Endothelial cell of umbilical vein (primary cell): ENCODE results near the gene OR14A16. TPM values are rescaled to one million over a fixed set of nuclear protein-coding genes. Genes with fewer than 3 reads are reported as not detected.

Experiments used
- BruUV-seq: library from RNA; stranded (reverse); fragments of 400-500 nt; replicated peaks from 2 replicates; lab custom pipeline; 2021; lab: Mats Ljungman, UMichigan
- CTCF ChIA-PET: fragments of 300-600, 350-600 bp; sonication (Branson Sonifier 250); formaldehyde crosslinking; loops from one replicate; lab custom pipeline; 2021; ENCODE audit warnings: antibody characterized with exemption, inconsistent platforms; lab: Charles Lee
- POLR2A ChIA-PET: fragments of 300-600, 350-600 bp; sonication (Branson Sonifier 250); formaldehyde crosslinking; loops from one replicate; lab custom pipeline; 2021; ENCODE audit warnings: antibody characterized with exemption, inconsistent platforms; lab: Charles Lee
- DNase-seq: peaks from one replicate; pipeline ENCODE4 v3.0.0-alpha.2; 2011; ENCODE audit warnings: low read depth, low spot score
- FAIRE-seq: peaks from 2 replicates; lab custom pipeline; 2011; peaks lifted over from hg19 to GRCh38; lab: Jason Lieb, UNC
- H2AFZ ChIP-seq: 2 replicates; pipeline ENCODE4 v1.6.0; 2012; ENCODE audit warnings: low read depth, low read length, control low read depth, inconsistent platforms
- H3K27ac ChIP-seq: 2 replicates; pipeline ENCODE4 v1.5.1; 2011; ENCODE audit warnings: low read depth, mild to moderate bottlenecking, control low read depth, low read length, moderate library complexity; ENCODE audit not compliant: insufficient read depth
- H3K27me3 ChIP-seq, 2 experiments: 2 replicates each; pipeline versions ENCODE4 v1.6.0 to v1.6.1; 2011; ENCODE audit warnings: low read length in 2 of 2, mixed read lengths in 1 of 2; ENCODE audit not compliant: control insufficient read depth in 2 of 2, insufficient read depth in 2 of 2
- H3K36me3 ChIP-seq, 2 experiments: 2 replicates in 1 of 2; 3 replicates in 1 of 2; pipeline ENCODE4 v1.5.1; 2011; ENCODE audit warnings: low read length in 2 of 2, mild to moderate bottlenecking in 1 of 2, moderate library complexity in 1 of 2; ENCODE audit not compliant: control insufficient read depth in 2 of 2, insufficient read depth in 2 of 2; ENCODE audit errors: extremely low read depth in 1 of 2
- H3K4me1 ChIP-seq: 3 replicates; pipeline ENCODE4 v1.5.1; 2011; ENCODE audit warnings: mild to moderate bottlenecking, low read length; ENCODE audit not compliant: control insufficient read depth, insufficient read depth; ENCODE audit errors: extremely low read depth
- H3K4me2 ChIP-seq: 2 replicates; pipeline ENCODE4 v1.6.1; 2011; ENCODE audit warnings: low read length, control low read depth, mixed read lengths; ENCODE audit not compliant: insufficient read depth
- H3K4me3 ChIP-seq, 3 experiments: fragments of 200-600 bp in 1 of 3; sonication (generic), shearing (Covaris generic) in 1 of 3; replicated peaks in 1 of 3; 2 replicates each; pipeline ENCODE4 v1.5.1; 2011 to 2016; ENCODE audit warnings: control low read depth in 3 of 3, low read length in 3 of 3, mild to moderate bottlenecking in 2 of 3, inconsistent platforms in 1 of 3, low read depth in 1 of 3, moderate library complexity in 1 of 3; ENCODE audit not compliant: insufficient read depth in 1 of 3
- H3K79me2 ChIP-seq: 2 replicates; pipeline ENCODE4 v1.6.0; 2012; ENCODE audit warnings: low read length, inconsistent platforms; ENCODE audit not compliant: control insufficient read depth, insufficient read depth
- H3K9ac ChIP-seq: replicated peaks from 2 replicates; pipeline ENCODE3; 2011; ENCODE audit warnings: low read length, control low read depth; ENCODE audit not compliant: insufficient read depth; ENCODE audit errors: extremely low read depth
- H3K9me1 ChIP-seq: replicated peaks from 3 replicates; pipeline ENCODE4 v1.6.0; 2011; ENCODE audit warnings: mild to moderate bottlenecking, low read length; ENCODE audit not compliant: control insufficient read depth, insufficient read depth; ENCODE audit errors: extremely low read depth
- H3K9me3 ChIP-seq: replicated peaks from 2 replicates; pipeline ENCODE4 v1.5.1; 2012; ENCODE audit warnings: low read length, inconsistent platforms; ENCODE audit not compliant: control insufficient read depth, insufficient read depth
- H4K20me1 ChIP-seq: replicated peaks from 2 replicates; pipeline ENCODE3; 2011; ENCODE audit warnings: mild to moderate bottlenecking, low read length; ENCODE audit not compliant: control insufficient read depth, insufficient read depth; ENCODE audit errors: extremely low read depth
- EZH2 ChIP-seq: IDR thresholded peaks from 2 replicates; pipeline ENCODE4 v1.6.1; 2012; ENCODE audit warnings: borderline replicate concordance, low read depth, mild to moderate bottlenecking, moderate library complexity, low read length, inconsistent platforms; ENCODE audit not compliant: severe bottlenecking
- FOS ChIP-seq: IDR thresholded peaks from 2 replicates; pipeline ENCODE4 v1.6.1; 2011; ENCODE audit warnings: mild to moderate bottlenecking, low read length, moderate library complexity, borderline replicate concordance; ENCODE audit not compliant: insufficient read depth
- GATA2 ChIP-seq: IDR thresholded peaks from 2 replicates; pipeline ENCODE4 v1.7.0; 2011; ENCODE audit warnings: low read depth, mild to moderate bottlenecking, moderate library complexity, mixed read lengths, low read length; ENCODE audit not compliant: insufficient read length, insufficient read depth
- JUN ChIP-seq: IDR thresholded peaks from 2 replicates; pipeline ENCODE4 v1.6.1; 2011; ENCODE audit warnings: borderline replicate concordance, low read depth; ENCODE audit not compliant: insufficient read length, insufficient read depth
- MAX ChIP-seq: IDR thresholded peaks from 2 replicates; pipeline ENCODE4 v1.6.1; 2011; ENCODE audit not compliant: insufficient read depth, insufficient read length
- MYC ChIP-seq: IDR thresholded peaks from one replicate; pipeline ENCODE4 v1.6.1; 2011; ENCODE audit warnings: mild to moderate bottlenecking, low read depth, low read length
- POLR2A ChIP-seq: IDR thresholded peaks from 2 replicates; pipeline ENCODE4 v1.6.1; 2012; ENCODE audit warnings: low read depth, mild to moderate bottlenecking, control low read depth, low read length
- POLR2AphosphoS5 ChIP-seq: IDR thresholded peaks from 2 replicates; pipeline ENCODE4 v1.6.1; 2012; ENCODE audit warnings: low read depth, mild to moderate bottlenecking, control low read depth, low read length, moderate library complexity; ENCODE audit not compliant: insufficient read depth
- dilution Hi-C: fragments of 300-500 bp; cut with MboI; formaldehyde crosslinking; loops from one replicate; pipeline ENCODE4 v1.15.0; 2019; ENCODE audit warnings: low sequenced_read_pairs; ENCODE audit not compliant: extremely low pct_ligation_motif_present
- intact Hi-C: fragments of 100-400 bp; cut with micrococcal nuclease; formaldehyde crosslinking; loops from one replicate; pipeline ENCODE4 v1.10.0; 2022
- polyA plus RNA-seq, 4 experiments: library from polyadenylated mRNA; depleted of rRNA in 3 of 4; stranded (reverse) in 3 of 4; unstranded in 1 of 4; fragments of >200 nt; gene quantifications; 2 replicates each; pipeline versions ENCODE4 v1.2.1 to v1.2.3, GENCODE V29; 2011 to 2012; ENCODE audit warnings: missing spikeins in 1 of 4
- total RNA-seq: library from RNA; stranded (reverse); gene quantifications from 2 replicates; pipeline ENCODE4 v1.2.3, GENCODE V29; 2021
- TF ChIP-seq, protein P1 (sequence below), 2 donors: IDR thresholded peaks; 1 replicate in 1 of 2; 2 replicates in 1 of 2; pipeline ENCODE4 v1.5.1; 2011; ENCODE audit warnings: low read length in 2 of 2, mild to moderate bottlenecking in 2 of 2, moderate library complexity in 2 of 2, control low read depth in 1 of 2, inconsistent platforms in 1 of 2, low read depth in 1 of 2; ENCODE audit not compliant: insufficient read depth in 1 of 2; ENCODE audit errors: extremely low read depth in 1 of 2

The OR14A16 gene
- total and polyA plus RNA-seq, 2 donors (not counting 3 experiments of a cell fraction or from before 2014, with no cell fraction given) = not detected

GRCh38 chr1:247845011-247845692, 21.2 kb upstream of the OR14A16 start:
- no peak for DNase-seq
- Histone ChIP-seq H3K4me3 (no peak overlapping the region), H3K9me1 (no peaks in the 10 kb centered on the region), H3K4me1 (no peaks in the 10 kb centered on the region), H3K79me2 (no peaks in the 10 kb centered on the region), H2AFZ (no peak overlapping the region), H3K27ac (no peak overlapping the region), H3K36me3 (no peaks in the 10 kb centered on the region), H3K4me2 (no peak overlapping the region), H4K20me1 (no peaks in the 10 kb centered on the region), H3K27me3 (no peaks in the 10 kb centered on the region), H3K9me3 (peaks cover 2% of the 10 kb centered on the region), H3K9ac (no peak overlapping the region)
- FAIRE-seq = no peak
- CTCF ChIA-PET = no interaction called here
- TF ChIP-seq EZH2 (no peak), FOS (no peak), GATA2 (no peak), JUN (no peak), MAX (no peak), MYC (no peak), POLR2AphosphoS5 (no peak), POLR2A (no peak)
- TF ChIP-seq, protein P1, sequence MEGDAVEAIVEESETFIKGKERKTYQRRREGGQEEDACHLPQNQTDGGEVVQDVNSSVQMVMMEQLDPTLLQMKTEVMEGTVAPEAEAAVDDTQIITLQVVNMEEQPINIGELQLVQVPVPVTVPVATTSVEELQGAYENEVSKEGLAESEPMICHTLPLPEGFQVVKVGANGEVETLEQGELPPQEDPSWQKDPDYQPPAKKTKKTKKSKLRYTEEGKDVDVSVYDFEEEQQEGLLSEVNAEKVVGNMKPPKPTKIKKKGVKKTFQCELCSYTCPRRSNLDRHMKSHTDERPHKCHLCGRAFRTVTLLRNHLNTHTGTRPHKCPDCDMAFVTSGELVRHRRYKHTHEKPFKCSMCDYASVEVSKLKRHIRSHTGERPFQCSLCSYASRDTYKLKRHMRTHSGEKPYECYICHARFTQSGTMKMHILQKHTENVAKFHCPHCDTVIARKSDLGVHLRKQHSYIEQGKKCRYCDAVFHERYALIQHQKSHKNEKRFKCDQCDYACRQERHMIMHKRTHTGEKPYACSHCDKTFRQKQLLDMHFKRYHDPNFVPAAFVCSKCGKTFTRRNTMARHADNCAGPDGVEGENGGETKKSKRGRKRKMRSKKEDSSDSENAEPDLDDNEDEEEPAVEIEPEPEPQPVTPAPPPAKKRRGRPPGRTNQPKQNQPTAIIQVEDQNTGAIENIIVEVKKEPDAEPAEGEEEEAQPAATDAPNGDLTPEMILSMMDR (IDR thresholded peaks at IDR 0.05; ENCODE audit: extremely low read depth in 1 of 2, insufficient read depth in 1 of 2, low read depth in 1 of 2, low read length in 2 of 2) = no peak
- dilution Hi-C loops (no loop called here), intact Hi-C loops (no loop called here)
- POLR2A ChIA-PET = no interaction called here
- no TSS peak for BruUV-seq
